ENCODE data around the gene C5.
A peak's percentile ranks its signal among the peaks of the same experiment; 100 is the strongest.

Gene C5

GRCh38 chr9:120941046-120941770, 108.9 kb downstream of the C5 start:
- DNase-seq (ENCODE audit: low read depth in 2 of 2), result no peak

DNA sequence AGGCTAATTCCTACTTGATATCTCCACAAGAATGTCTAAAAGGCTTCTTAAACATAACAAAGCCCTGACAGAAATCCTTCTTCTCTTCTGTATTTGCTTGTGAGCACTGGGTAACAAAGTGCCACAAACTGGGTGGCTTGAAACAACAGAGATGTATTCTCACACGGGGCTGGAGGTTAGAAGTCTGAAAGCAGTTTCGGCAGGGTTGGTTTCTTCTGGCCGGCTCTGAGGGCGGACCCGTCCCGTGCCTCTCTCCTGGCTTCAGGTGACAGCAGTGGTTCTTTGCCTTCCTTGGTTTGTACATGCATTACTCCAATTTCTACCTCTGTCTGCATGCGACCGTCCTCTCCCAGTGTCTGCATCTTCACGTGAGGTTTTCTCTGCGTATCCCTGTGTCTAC, 109.5 kb downstream of the C5 start:
- no peak for DNase-seq (ENCODE audit: low read depth in 2 of 2)

DNA sequence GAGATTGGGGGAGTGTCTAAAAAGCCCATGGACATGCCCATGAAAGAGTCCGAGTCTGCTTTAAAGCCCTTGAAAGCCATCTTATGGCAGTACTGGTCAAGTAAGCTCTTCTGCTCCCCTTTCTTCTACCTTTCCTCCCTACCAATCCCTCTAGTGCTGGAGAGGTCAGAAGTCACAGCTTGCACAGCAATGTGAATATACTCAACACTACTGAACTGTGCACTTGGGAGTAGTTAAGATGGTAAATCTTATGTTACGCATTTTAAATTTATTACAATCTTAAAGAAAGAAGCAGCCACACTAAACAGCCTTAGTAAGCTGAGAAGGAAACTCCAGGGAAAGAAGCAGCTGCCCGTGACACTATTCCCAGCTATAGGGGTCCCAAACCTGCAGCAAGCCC, 111.2 kb downstream of the C5 start:
- DNase-seq (ENCODE audit: low read depth in 2 of 2), result no peak

DNA sequence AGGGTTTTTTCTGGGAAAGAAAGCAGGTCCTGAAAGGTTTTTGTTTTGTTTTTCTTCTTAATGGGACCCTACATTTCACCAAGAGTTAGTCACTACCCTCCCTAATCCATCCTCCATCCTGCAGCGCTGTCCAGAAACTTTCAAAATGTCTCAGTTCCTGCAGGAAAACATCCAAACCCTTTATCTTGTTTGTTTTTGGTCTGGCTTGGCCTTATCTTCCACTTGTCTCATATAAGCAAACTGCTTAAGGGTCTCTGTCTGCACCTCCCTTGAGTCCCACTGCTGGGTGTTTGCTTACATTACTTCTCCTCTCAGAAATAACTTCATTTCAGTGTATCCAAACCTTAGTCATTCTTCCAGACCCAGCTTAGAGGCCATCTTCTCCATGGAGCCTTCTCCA, 112.5 kb downstream of the C5 start:
- DNase-seq (ENCODE audit: low read depth in 2 of 2), result no peak

DNA sequence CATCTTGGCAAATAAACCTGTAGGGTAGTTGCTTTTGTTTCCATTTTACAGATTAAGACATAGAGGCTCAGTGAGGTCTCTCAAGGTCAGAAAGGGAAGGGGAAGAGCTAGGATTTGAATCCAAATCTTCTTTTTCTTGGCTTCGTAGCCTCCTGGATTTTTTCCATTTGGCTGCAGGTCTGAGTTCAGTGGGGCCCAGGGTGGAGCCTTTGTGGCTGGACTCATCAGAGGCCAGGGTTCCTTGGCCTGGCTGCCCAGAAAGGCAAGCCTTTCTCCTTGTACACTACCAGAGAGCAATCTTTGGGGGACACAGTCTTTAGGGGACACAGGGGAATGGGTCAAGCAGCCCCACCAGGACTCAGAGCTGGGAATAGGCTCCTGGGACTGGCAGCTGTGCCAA, 112.9 kb downstream of the C5 start:
- DNase-seq (ENCODE audit: low read depth in 2 of 2), result no peak

- DNase-seq (ENCODE audit: low read depth in 2 of 2), result no peak
Measured at GRCh38 chr9:120936764-120937122, 113.3 kb downstream of the C5 start.

- peak; percentile 79 to 89 for DNase-seq (ENCODE audit: low read depth in 2 of 2)
Measured at GRCh38 chr9:120936011-120936763, 113.9 kb downstream of the C5 start.

DNA sequence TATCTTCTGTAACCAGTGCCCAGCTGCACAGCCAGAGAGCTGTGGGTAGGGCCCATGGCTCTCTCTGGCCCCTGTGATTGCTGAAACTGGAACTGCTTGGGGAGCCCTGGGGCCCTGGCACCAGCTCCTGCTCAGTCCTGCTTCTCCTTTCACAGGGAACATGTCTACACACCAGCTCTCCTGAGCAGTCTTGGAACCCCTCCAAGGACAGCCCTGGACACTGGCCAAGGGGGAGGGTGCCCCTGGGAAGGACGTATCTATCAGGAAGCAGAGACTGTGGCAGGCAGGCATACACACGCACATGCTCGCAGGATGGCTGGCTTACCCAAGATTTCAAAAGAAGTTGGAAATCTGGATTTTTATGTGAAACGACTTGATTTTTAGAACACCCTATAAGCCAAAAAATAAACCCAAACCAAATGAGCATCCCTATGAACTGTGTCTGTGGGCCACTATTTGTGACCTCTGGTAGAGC, 114.7 kb downstream of the C5 start:
- DNase-seq (ENCODE audit: low read depth in 2 of 2), result no peak

- no peak for DNase-seq (ENCODE audit: low read depth in 2 of 2)
Measured at GRCh38 chr9:120934281-120934680, 115.8 kb downstream of the C5 start.

GRCh38 chr9:120933310-120934055, 116.6 kb downstream of the C5 start:
- DNase-seq (ENCODE audit: low read depth in 2 of 2), result no peak

DNA sequence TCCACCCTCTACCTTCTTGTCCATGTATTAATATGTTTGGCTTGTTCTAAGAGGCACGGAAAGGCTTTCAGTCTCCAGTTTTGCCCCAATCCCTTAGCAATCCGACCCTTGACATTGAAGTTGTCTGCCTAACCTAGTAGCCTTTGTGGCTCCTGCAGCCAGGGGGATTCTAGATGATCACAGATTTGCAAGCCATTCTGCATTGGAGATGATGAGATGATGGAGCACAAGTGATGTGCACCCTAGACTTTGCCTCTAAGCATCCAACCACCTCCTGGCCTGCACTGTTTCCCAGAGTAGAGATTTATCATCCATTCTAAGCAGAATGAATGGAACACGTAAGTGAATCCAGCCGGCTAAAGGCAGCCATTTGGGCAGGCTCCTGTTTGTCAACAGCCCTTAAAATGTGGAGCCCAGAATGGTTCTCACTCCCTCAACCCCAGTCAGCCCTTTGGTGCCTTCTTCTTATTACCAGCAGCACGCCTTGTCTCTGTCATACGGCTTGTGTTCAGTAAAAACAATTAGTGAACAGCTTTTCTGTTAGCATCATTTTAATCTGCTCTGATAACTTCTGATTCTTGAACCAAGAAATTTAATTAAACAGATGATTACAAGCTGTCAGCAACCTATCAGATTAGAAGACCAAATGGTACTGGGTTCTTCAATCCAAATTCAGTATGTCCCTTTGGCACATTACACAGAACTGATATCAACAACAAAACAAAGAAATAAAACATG, 117.8 kb downstream of the C5 start:
- DNase-seq (ENCODE audit: low read depth in 2 of 2), result no peak

GRCh38 chr9:120931231-120932085, 118.6 kb downstream of the C5 start:
- DNase-seq (ENCODE audit: low read depth in 2 of 2), result no peak

DNA sequence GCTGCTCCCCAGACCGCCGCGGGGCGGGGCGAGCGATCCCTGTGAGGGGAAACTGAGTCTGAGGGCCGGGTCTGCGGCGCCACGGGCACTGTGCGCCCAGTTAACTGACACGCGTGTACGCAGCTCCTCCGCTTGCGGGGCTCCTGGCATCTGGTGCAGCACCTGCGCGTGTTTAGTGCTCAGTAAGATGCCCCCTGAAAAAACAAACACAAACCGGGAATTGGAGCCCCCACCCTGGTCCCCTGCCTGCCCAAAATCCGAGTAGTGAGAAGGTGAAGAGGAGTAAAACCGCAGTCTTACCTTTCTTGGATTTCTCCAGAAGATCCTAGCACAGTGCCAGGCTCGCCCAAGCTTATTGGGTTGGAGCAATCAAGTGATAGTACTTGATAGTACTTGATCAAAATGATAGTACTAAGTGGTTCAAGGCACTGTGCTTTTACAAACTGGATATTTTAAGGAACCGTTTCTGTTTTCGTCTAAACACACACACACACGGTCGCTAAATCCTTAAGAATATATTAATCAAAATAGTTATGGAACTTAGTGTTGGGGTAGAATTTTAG, 120.8 kb downstream of the C5 start:
- no peak for DNase-seq (ENCODE audit: low read depth in 2 of 2)

DNA sequence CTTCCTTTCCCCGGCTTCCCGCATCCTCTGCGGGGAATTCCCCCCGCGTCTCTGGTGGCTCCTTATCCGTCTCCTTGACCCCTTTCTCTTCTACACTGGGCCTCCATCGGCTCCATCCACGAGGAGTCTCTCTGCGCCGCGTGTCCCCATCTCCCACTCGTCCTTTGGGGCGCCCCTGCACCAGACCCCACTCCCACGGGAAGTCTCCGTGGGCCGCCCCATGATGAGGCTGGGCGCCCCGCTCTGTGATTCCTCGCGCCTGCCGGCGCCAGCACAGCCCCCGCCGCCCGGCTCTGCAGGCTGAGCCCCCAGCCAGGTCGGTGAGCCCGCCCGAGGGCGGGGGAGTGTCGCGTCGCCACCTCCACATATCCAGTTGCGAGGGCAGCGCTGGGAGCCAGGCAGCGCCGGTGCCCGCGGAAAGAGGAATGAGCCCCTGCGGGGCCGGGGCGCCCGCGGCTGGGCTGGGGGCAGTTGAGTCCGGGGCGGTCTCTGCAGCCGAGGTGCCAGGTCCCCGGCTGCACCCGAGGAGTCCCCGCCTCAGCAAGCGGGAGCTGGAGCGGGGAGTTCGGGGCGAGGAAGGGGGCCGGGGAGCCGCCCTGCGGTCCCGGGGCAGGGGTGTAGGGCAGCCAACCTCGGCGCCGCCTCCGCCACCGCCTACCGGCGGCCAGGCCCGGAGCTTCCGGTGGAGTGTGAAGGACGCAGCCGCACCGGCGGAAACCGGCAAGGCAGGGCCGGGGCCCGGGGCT, 121.4 kb downstream of the C5 start:
- no peak for DNase-seq (ENCODE audit: low read depth in 2 of 2)

DNA sequence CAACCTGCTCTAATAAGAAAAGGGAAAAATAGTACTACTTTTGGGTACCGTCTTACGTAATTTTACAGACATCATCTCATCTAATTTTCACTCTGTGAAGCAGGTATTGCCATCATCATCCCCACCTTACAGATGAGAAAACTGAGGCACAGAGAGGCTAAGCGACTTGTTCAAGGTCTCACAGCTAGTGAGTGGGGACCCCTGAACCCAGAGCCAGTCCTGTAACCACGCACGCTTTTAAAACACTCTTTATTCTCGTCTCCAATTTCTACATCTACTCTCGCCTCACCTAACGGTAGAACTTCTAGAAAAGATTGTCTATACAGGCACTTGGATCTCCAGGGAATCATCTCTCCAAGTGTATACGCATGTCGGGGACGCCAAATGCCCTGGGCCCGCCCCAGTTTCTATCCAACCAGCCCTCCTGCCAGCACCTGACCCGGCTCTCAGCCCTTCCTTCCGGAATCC, 122.0 kb downstream of the C5 start:
- DNase-seq (ENCODE audit: low read depth in 2 of 2), result no peak

- no peak for DNase-seq (ENCODE audit: low read depth in 2 of 2)
Measured at GRCh38 chr9:120927269-120928014, 122.6 kb downstream of the C5 start.

- no peak for DNase-seq (ENCODE audit: low read depth in 2 of 2)
Measured at GRCh38 chr9:120926397-120926928, 123.6 kb downstream of the C5 start, which contains the start of gene TRAF1. Gene TRAF1 (minus strand): TSS chr9:120926796. CDS start chr9:120926075, 721 bp downstream.

DNA sequence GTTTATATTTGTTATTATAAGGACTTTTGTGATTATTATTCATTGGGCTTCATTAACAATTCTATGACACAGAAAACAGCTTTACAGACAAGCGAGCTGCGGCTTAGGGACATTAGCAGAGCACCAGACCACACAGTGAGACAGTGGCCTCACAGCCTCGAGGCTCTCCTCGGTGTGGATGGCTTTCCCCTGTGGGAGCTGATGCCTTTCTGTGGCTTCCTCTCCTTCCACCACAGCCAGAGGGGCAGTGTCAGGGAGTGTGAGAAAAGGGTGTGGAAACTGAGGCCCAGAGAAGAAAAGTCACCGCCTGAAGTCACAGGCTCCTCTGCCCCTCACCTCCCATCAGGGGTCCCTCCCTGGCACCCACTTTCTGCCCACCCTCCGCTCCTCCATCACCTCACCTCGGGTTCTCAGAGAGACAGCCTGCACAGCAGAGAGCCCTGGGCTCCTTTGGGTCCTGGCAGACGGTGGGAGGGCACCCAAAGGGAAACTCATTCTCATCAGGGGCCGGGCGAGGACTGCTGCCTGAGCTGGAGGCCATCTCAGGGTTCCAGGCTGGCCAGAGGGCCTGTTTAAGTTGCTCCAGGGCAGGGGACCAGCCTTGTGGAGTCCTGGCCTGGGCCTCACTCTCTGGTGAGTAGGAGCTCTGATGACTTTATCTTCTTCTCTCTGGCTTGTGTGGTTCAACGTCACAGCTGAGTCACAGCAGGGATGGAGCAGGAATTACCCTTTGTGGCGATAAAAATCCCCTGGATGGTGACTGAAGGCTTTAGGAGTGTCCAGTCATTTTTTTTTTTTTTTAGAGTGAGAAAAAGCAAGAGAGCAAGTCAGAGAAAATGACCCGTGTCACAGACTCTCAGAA, 124.3 kb downstream of the C5 start:
- DNase-seq (ENCODE audit: low read depth in 2 of 2), result peak in 1 of 2 donors; percentile 66

Measured in stimulated activated CD4-positive, alpha-beta T cell treated with anti-CD3 and anti-CD28 coated beads, Interleukin-1b, Interleukin-23, amount 100 ng/mL, for 1 hour (primary cell).